Measurements from ENCODE around the gene TRAF3IP3.

The TRAF3IP3 gene

GRCh38 chr1:209827384-209828262 is 71.8 kb downstream of the TRAF3IP3 start, which contains the start of gene UTP25:
Gene UTP25, plus strand, starts transcription at chr1:209827972. Its CDS starts 92 bp downstream, at chr1:209828064.
- DNase-seq (ENCODE audit: low read depth): peak; percentile 86

- no peak for DNase-seq (ENCODE audit: low read depth)
Observed at GRCh38 chr1:209829716-209830115, 73.9 kb downstream of the TRAF3IP3 start.

DNA sequence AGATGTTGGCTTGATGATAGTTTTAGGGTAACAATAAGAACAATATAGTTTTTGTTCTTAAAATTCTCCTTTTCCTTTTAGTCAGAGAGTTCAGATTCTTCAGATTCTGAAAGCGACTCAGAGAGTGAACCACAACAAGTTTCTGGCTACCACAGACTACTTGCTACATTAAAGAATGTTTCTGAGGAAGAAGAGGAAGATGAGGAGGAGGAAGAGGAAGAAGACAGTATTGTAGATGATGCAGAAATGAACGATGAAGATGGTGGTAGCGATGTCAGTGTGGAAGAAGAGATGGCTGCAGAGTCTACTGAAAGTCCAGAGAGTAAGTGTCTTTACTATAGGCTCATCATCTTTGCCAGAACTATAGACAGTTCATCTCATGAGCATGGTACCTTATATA is 74.9 kb downstream of the TRAF3IP3 start:
- DNase-seq (ENCODE audit: low read depth): no peak

DNA sequence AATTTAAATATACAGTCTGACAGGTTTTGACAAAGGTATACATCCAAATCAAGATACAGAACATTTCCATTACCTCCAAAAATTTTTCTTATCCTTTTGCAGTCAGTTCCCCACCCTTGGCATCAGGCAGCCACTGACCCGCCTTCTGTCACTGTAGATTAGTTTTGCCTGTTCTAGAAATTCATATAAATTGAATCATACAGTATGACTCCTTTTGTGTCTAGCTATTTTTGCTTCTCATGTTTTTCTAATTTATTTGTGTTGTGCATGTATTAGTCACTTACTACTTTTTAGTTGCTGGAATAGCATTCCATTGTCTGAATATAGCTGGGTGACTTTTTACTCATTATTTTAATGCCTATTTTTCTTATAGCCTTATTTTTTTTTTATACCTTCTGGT is 75.8 kb downstream of the TRAF3IP3 start:
- DNase-seq (ENCODE audit: low read depth): no peak

All from activated T-helper 9 cell treated with anti-CD3 and anti-CD28 coated beads, Interleukin-2, amount 50 U/mL, for 16 hours (primary cell).